Neuronal stem cell (in vitro differentiated cells): ENCODE results near the gene RPS6KA5.

Source experiments
- DNase-seq: peaks from one replicate; pipeline ENCODE4 v3.0.0-alpha.2; 2013; ENCODE audit warnings: low spot score
- H2AFZ ChIP-seq: one replicate; pipeline ENCODE4 v1.6.1; 2013; ENCODE audit warnings: mild to moderate bottlenecking, low read length, inconsistent platforms
- H2AK5ac ChIP-seq: 2 replicates; pipeline ENCODE4 v1.6.1; 2013; ENCODE audit warnings: low read depth, mild to moderate bottlenecking, inconsistent platforms, low read length, moderate library complexity, mixed read lengths
- H2BK120ac ChIP-seq: 2 replicates; pipeline ENCODE4 v1.6.1; 2013; ENCODE audit warnings: low read depth, mild to moderate bottlenecking, inconsistent platforms, low read length, moderate library complexity, mixed read lengths
- H2BK12ac ChIP-seq: one replicate; pipeline ENCODE4 v1.6.1; 2013; ENCODE audit warnings: low read length, inconsistent platforms
- H2BK15ac ChIP-seq: 2 replicates; pipeline ENCODE4 v1.6.1; 2013; ENCODE audit warnings: mild to moderate bottlenecking, low read length, inconsistent platforms, mixed read lengths
- H2BK5ac ChIP-seq: one replicate; pipeline ENCODE4 v1.6.1; 2013; ENCODE audit warnings: inconsistent platforms, mild to moderate bottlenecking, low read length, moderate library complexity
- H3K14ac ChIP-seq: one replicate; pipeline ENCODE4 v1.6.1; 2013; ENCODE audit warnings: low read length, inconsistent platforms
- H3K18ac ChIP-seq: 2 replicates; pipeline ENCODE4 v1.6.1; 2013; ENCODE audit warnings: low read length, inconsistent platforms
- H3K23ac ChIP-seq: 2 replicates; pipeline ENCODE4 v1.6.1; 2013; ENCODE audit warnings: low read depth, mild to moderate bottlenecking, mixed read lengths, low read length, inconsistent platforms; ENCODE audit not compliant: poor library complexity
- H3K27ac ChIP-seq: replicated peaks from 3 replicates; pipeline ENCODE4 v1.5.1; 2013; ENCODE audit warnings: low read length, inconsistent platforms
- H3K27me3 ChIP-seq, 3 experiments: 2 replicates each; pipeline ENCODE4 v1.6.1; 2013; ENCODE audit warnings: low read length in 3 of 3, mild to moderate bottlenecking in 2 of 3, inconsistent platforms in 1 of 3, low read depth in 1 of 3, mixed read lengths in 1 of 3, moderate library complexity in 1 of 3; ENCODE audit not compliant: control insufficient read depth in 3 of 3, insufficient read depth in 3 of 3
- H3K36me3 ChIP-seq, 2 donors: replicated peaks in 1 of 2; 2 replicates each; pipeline ENCODE4 v1.6.1; 2013; ENCODE audit warnings: low read length in 2 of 2; ENCODE audit not compliant: control insufficient read depth in 2 of 2, insufficient read depth in 2 of 2
- H3K4ac ChIP-seq: 2 replicates; pipeline ENCODE4 v1.6.1; 2013; ENCODE audit warnings: inconsistent platforms, mild to moderate bottlenecking, low read length, moderate library complexity
- H3K4me1 ChIP-seq, 2 donors: 1 replicate in 1 of 2; 2 replicates in 1 of 2; pipeline ENCODE4 v1.6.1; 2013; ENCODE audit warnings: low read length in 2 of 2, low read depth in 1 of 2; ENCODE audit not compliant: control insufficient read depth in 2 of 2, insufficient read depth in 1 of 2
- H3K4me2 ChIP-seq: one replicate; pipeline ENCODE4 v1.6.1; 2013; ENCODE audit warnings: mild to moderate bottlenecking, low read length, inconsistent platforms; ENCODE audit not compliant: insufficient read depth, poor library complexity, severe bottlenecking
- H3K4me3 ChIP-seq, 2 donors: 2 replicates each; pipeline ENCODE4 v1.5.1; 2013; ENCODE audit warnings: low read length in 2 of 2, mild to moderate bottlenecking in 2 of 2, inconsistent platforms in 1 of 2, moderate library complexity in 1 of 2
- H3K79me1 ChIP-seq: one replicate; pipeline ENCODE4 v1.6.1; 2013; ENCODE audit warnings: low read depth, mild to moderate bottlenecking, inconsistent platforms, low read length, moderate library complexity
- H3K9ac ChIP-seq: one replicate; pipeline ENCODE4 v1.6.1; 2013; ENCODE audit warnings: mild to moderate bottlenecking, low read depth, low read length, inconsistent platforms; ENCODE audit not compliant: poor library complexity
- H3K9me3 ChIP-seq, 2 donors: replicated peaks in 1 of 2; 2 replicates each; pipeline versions ENCODE3 to v1.6.1; 2013; ENCODE audit warnings: low read length in 2 of 2, mild to moderate bottlenecking in 2 of 2, inconsistent platforms in 1 of 2, low read depth in 1 of 2, mixed read lengths in 1 of 2, moderate library complexity in 1 of 2; ENCODE audit not compliant: control insufficient read depth in 2 of 2, insufficient read depth in 1 of 2
- H4K8ac ChIP-seq: one replicate; pipeline ENCODE4 v1.6.1; 2013; ENCODE audit warnings: low read depth, mild to moderate bottlenecking, inconsistent platforms, low read length, moderate library complexity
- H4K91ac ChIP-seq: one replicate; pipeline ENCODE4 v1.6.1; 2013; ENCODE audit warnings: low read length, low read depth, mild to moderate bottlenecking, inconsistent platforms; ENCODE audit not compliant: poor library complexity
- WGBS, 2 donors: extraction: QIAGEN DNeasy Blood & Tissue Kit; methylation state at CpG; one replicate each; pipeline ENCODE4 v1.1.7; 2013; ENCODE audit warnings: missing lambda C conversion rate in 2 of 2, mixed read lengths in 1 of 2; ENCODE audit not compliant: insufficient read length in 2 of 2, insufficient replicate concordance in 1 of 2; ENCODE audit errors: extremely low coverage in 2 of 2; 5-methylcytosine and 5-hydroxymethylcytosine counted together

The RPS6KA5 gene

GRCh38 chr14:90938615-90939014, 121.8 kb downstream of the RPS6KA5 start:
- Histone ChIP-seq H3K9me3 (peaks cover 2 to 20% of the 10 kb centered on the region in 2 donors), H2AK5ac (no peak overlapping the region), H3K18ac (no peak overlapping the region), H2BK120ac (no peak overlapping the region), H2AFZ (no peak overlapping the region), H2BK5ac (no peak overlapping the region), H3K4me1 (no peaks in the 10 kb centered on the region), H3K14ac (no peak overlapping the region), H3K79me1 (peaks cover 2% of the 10 kb centered on the region), H2BK12ac (no peak overlapping the region), H3K27me3 (no peaks in the 10 kb centered on the region), H4K91ac (no peak overlapping the region), H3K23ac (no peak overlapping the region), H4K8ac (no peak overlapping the region), H3K9ac (no peak overlapping the region), H3K4me3 (no peak overlapping the region), H3K4me2 (no peak overlapping the region), H3K27ac (no peak overlapping the region), H3K4ac (no peak overlapping the region), H3K36me3 (no peaks in the 10 kb centered on the region), H2BK15ac (no peak overlapping the region)
- DNase-seq, result no peak
- no CpG with 5 or more reads among the region's 2 CpGs for WGBS, 2 donors

- Histone ChIP-seq H2BK12ac (no peak overlapping the region), H2BK5ac (no peak overlapping the region), H3K4me2 (no peak overlapping the region), H3K18ac (no peak overlapping the region), H2BK15ac (no peak overlapping the region), H3K9ac (no peak overlapping the region), H3K4ac (no peak overlapping the region), H3K27ac (no peak overlapping the region), H3K36me3 (no peaks in the 10 kb centered on the region), H3K9me3 (peaks cover 2 to 20% of the 10 kb centered on the region in 2 donors), H2BK120ac (no peak overlapping the region), H3K79me1 (peaks cover 2% of the 10 kb centered on the region), H3K27me3 (no peaks in the 10 kb centered on the region), H2AK5ac (no peak overlapping the region), H3K4me1 (no peaks in the 10 kb centered on the region), H2AFZ (no peak overlapping the region), H3K23ac (no peak overlapping the region), H3K14ac (no peak overlapping the region), H3K4me3 (no peak overlapping the region), H4K91ac (no peak overlapping the region), H4K8ac (no peak overlapping the region)
- WGBS, 2 donors, result no CpG with 5 or more reads among the region's 3 CpGs
- no peak for DNase-seq
Measured at GRCh38 chr14:90936757-90937440, 123.5 kb downstream of the RPS6KA5 start.

GRCh38 chr14:90924621-90925340, 135.7 kb downstream of the RPS6KA5 start:
- H3K4ac ChIP-seq, result no peak overlapping the region
- DNase-seq, result no peak
- no peak overlapping the region for H2AK5ac ChIP-seq
- H3K36me3 ChIP-seq, result no peaks in the 10 kb centered on the region
- H4K91ac ChIP-seq, result no peak overlapping the region
- H2BK120ac ChIP-seq, result no peak overlapping the region
- H3K14ac ChIP-seq, result no peak overlapping the region
- H3K9ac ChIP-seq, result no peak overlapping the region
- no peak overlapping the region for H4K8ac ChIP-seq
- no peak overlapping the region for H3K18ac ChIP-seq
- H2BK15ac ChIP-seq, result no peak overlapping the region
- no peak overlapping the region for H2AFZ ChIP-seq
- H3K4me1 ChIP-seq, result no peaks in the 10 kb centered on the region
- no peak overlapping the region for H2BK12ac ChIP-seq
- H3K4me3 ChIP-seq, result no peak overlapping the region
- no peak overlapping the region for H2BK5ac ChIP-seq
- no peaks in the 10 kb centered on the region for H3K27me3 ChIP-seq
- WGBS, 2 donors, result no CpG with 5 or more reads among the region's 4 CpGs
- H3K9me3 ChIP-seq, result no peaks in the 10 kb centered on the region
- no peak overlapping the region for H3K23ac ChIP-seq
- no peaks in the 10 kb centered on the region for H3K79me1 ChIP-seq
- no peak overlapping the region for H3K27ac ChIP-seq
- no peak overlapping the region for H3K4me2 ChIP-seq

- no peaks in the 10 kb centered on the region for H3K36me3 ChIP-seq
- no CpG with 5 or more reads among the region's 4 CpGs for WGBS, 2 donors
- DNase-seq, result no peak
- no peak overlapping the region for H3K23ac ChIP-seq
- H3K4ac ChIP-seq, result no peak overlapping the region
- no peak overlapping the region for H2AK5ac ChIP-seq
- no peaks in the 10 kb centered on the region for H3K27me3 ChIP-seq
- peaks cover 0 to 9% of the 10 kb centered on the region in 2 donors for H3K9me3 ChIP-seq
- no peak overlapping the region for H2BK120ac ChIP-seq
- no peak overlapping the region for H2BK12ac ChIP-seq
- H2BK15ac ChIP-seq, result no peak overlapping the region
- H3K14ac ChIP-seq, result no peak overlapping the region
- H4K8ac ChIP-seq, result no peak overlapping the region
- H2AFZ ChIP-seq, result no peak overlapping the region
- H3K4me1 ChIP-seq, result no peaks in the 10 kb centered on the region
- no peak overlapping the region for H4K91ac ChIP-seq
- no peak overlapping the region for H3K4me2 ChIP-seq
- no peak overlapping the region for H3K4me3 ChIP-seq
- H3K18ac ChIP-seq, result no peak overlapping the region
- no peaks in the 10 kb centered on the region for H3K79me1 ChIP-seq
- no peak overlapping the region for H3K27ac ChIP-seq
- no peak overlapping the region for H2BK5ac ChIP-seq
- no peak overlapping the region for H3K9ac ChIP-seq
Measured at GRCh38 chr14:90922141-90922540, 138.3 kb downstream of the RPS6KA5 start.
